Mesenteric fat pad (tissue), 1 donor: ENCODE data around the gene EFCAB6. TPM values are rescaled to one million over a fixed set of nuclear protein-coding genes. Genes with fewer than 3 reads are reported as not detected.

Source experiments
- DNase-seq: peaks from one replicate; pipeline ENCODE4 v3.0.0-alpha.2; 2020; ENCODE audit warnings: low spot score
- total RNA-seq: library from RNA; stranded (reverse); fragmentation: NEBNext Ultra II Directional; extraction: Animal tissue kit (Norgen Biotek cat#: 25700); gene quantifications from one replicate; pipeline ENCODE4 v1.2.1, GENCODE V29; 2021
- donor health status: DM: yes; HTN: yes; CAD: no.

EFCAB6 gene
- total RNA-seq, 1 donor from 2014 or later: 1.3 TPM

DNA sequence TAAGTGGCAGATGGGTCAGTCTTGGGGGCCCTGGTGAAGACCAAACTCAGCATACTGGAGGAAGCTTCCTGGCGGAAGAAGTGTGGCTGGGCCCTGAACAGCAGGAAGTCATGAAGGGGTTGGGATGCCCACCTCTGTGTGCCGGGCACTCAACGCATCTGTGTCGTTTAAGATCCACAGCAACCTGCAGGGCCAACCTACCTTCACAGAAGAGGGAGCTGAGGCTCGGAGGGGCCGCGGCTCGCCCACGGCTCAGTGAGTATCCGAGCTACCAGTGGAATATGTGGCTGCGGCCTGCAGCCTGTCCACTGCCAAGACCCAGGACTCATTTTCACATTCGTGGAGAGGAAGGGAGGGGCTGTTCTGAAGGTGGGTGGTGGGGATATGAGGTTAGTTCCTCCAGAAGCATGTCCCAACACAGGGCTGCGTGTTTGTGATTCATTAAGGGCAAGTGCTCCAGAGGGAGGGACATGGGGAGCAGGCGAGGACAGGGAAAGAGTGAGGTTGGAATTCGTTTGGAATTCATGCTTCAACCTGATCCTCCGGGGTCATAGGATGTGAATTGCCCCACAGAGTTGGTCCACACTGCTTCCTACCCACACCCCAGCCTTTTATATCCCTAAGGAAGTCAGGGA lies 300.7 kb downstream of the EFCAB6 start:
- no peak for DNase-seq

- no peak for DNase-seq
Measured at GRCh38 chr22:43510281-43511070, 301.6 kb downstream of the EFCAB6 start.

- no peak for DNase-seq
Measured at GRCh38 chr22:43509337-43509736, 302.8 kb downstream of the EFCAB6 start.

- DNase-seq: no peak
Measured at GRCh38 chr22:43508489-43508888, 303.6 kb downstream of the EFCAB6 start.

- DNase-seq: no peak
Measured at GRCh38 chr22:43507235-43507634, 304.9 kb downstream of the EFCAB6 start.

GRCh38 chr22:43506487-43506886 lies 305.6 kb downstream of the EFCAB6 start:
- DNase-seq: no peak

DNA sequence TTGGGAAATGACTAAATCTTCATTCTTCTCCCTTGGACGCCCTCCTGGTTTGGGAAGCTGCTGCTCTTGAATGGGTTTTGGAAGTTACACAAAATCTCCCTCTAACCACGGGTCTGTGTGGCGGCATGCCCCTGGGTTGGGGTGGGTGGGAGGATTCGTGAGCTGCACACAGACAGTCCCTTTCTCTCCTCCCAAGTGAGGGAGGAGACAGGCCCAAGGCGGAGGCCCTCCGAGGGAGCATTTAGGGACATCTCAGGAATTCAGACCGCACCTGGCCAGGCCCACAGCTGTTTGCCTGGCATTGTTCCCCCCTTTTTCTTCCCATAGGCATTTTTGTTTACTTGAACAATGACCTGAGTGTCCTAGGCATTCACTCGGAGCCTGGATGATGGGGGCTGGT lies 306.2 kb downstream of the EFCAB6 start:
- DNase-seq: no peak

- DNase-seq: no peak
Measured at GRCh38 chr22:43505423-43505822, 306.7 kb downstream of the EFCAB6 start.

DNA sequence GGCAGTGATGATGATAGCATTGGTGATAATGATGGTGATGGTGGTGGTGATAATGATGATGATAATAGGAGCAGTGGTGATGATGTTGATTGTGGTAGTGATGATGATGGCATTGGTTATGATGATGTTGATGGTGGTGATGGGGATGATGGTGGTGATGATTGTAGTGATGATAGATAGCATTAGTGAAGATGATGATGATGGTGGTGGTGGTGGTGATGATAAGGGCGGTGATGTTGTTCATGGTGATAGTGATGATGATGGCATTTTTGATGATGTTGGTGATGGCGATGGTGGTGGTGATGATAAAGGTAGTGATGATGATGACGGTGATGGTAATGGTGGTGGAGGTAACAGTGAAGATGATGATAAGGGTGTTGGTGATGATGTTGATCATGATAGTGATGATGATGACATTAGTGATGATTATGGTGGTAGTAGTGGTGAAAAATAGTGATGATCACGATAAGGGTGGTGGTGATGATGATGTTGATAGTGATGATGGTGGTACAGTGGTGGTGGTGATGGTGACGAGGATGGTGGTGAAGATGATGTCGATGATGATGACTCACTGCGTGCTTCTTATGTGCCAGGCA lies 307.3 kb downstream of the EFCAB6 start:
- DNase-seq: no peak

GRCh38 chr22:43504068-43504467 lies 308.0 kb downstream of the EFCAB6 start:
- no peak for DNase-seq

DNA sequence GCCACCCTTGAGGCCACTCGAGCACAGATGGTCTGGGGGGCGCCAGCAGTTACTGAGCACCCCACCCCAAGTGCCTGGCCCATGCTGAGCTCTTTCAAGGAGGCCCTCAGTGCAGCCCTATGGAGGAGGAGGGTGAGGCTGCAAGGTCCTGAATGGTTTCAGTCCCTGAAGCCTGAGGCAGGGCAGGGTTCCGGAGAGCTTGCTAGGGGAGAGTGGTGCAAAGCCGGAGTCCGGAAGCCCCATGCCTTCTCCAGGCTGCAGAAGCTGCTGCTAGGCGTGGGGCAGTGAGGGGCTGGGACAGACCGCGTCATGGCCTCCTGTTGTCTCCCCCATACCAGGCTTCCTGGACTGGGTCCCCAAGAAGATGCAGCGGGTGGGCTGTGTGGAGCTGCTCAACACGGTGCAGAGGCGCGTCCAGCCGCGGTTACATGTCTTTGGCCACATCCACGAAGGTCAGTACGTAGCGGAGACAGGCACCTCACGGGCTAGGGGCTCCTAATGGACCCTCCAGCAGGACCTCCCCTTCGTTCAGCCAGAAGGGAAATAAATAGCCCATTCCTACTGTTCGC lies 309.7 kb downstream of the EFCAB6 start:
- no peak for DNase-seq

DNA sequence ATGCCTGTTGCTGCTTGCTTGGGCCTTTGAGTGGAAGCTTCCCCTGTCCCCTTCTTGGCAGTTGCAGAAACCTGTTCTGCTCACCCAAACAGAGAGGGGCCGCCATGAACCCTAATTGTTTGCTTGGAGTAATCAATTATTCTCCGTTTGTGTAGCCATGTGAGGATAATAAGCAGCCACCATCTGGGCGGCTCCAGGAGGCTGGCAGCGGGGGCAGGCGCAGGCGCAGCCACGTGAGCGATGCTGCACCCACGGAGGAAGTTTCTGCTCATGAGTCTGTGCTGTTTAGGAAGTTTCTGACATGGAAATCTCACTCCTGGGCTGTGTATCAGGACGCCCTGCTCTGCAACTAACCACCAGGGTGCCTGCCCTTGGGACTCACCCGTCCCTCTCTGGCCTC lies 310.2 kb downstream of the EFCAB6 start:
- DNase-seq: no peak

DNA sequence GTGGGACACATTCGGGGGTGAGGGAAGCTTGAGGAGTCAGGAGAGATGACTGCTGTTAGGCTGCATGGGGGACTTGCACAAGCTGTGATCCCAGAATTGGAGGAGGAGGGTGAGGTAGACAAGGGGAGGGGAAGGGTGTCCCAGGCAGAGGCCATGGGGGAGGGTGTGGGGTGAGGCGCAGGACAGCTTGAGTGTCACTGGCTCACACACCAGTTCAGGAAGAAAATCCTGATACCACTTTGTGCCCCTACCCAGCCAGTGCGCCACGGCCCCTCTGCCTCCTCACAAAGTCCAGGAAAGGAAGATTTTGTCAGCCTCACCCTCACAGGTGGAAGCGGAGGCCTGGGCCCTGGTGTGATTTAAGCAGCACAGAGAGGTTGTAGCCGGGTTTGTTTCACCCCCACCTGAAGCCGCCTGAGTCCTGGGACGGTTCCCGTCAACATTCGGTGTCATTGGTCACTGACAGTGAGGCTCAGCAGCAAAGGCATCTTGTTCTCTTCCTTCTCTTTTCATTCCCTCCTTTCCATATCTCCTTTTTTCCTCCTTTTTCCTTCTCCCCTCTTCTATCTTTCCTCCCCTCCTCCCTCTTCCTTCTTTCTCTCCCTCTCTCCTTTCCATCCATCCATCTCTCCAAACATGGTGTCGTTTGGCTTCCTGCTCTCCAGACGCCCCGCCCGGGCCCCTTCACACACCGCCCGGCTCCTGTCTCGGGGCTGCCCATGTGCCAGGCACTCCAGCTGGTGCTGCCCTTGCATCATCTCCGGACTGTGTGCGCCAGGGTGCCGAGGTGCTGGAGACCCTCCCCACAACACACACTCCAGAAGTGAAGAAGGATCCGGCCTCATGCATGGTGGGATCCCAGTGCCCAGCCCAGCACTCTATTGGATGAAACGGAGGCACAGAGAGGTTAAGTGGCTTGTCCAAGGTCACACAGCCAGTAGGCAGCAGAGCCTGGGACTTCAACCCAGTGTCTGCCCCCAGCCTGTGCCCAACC lies 311.0 kb downstream of the EFCAB6 start:
- DNase-seq: no peak

GRCh38 chr22:43498856-43499253 lies 313.2 kb downstream of the EFCAB6 start:
- no peak for DNase-seq

DNA sequence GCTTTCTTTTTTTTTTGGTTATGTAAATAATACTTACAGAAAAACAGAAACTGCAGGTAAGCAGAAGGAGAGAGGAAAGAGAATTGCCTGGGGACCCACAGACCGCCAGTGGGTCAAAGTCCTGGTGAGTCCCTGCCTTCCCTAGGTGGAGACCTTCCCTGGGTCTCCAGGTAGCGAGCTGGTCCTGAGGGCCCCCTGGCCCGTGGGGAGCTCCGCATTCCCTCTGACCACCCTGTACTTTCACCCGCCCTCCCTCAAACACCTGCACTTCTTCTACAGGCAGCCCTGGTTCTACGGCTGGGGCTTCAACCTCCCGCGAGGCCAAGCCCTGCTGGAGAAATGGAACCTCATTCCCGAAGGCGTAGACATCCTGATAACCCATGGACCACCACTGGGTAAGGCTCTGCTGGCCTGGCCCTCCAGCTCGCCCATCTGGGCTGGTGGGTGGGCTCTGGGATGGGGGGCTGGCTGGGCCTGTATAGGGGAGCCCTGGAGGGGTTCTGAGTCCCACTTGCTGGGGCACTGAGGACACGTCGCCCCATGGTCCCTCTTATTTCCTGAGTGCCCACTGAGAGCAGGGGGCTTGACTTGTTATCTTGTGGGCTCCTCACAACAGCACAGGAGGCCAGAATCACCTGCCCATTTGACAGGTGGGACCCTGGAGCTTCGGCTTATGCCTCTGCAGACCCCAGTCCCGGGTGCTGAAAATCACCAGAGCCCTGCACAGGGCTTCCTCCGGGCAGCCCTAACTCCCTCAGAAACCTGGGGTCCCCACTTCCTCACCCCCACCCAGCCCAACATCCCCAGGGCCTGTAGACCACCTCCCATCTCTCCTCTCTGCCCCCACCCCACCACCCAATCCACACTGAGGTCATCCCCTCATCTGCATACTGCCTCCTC lies 313.9 kb downstream of the EFCAB6 start:
- DNase-seq: no peak

GRCh38 chr22:43493297-43493696 lies 318.8 kb downstream of the EFCAB6 start:
- DNase-seq: no peak

DNA sequence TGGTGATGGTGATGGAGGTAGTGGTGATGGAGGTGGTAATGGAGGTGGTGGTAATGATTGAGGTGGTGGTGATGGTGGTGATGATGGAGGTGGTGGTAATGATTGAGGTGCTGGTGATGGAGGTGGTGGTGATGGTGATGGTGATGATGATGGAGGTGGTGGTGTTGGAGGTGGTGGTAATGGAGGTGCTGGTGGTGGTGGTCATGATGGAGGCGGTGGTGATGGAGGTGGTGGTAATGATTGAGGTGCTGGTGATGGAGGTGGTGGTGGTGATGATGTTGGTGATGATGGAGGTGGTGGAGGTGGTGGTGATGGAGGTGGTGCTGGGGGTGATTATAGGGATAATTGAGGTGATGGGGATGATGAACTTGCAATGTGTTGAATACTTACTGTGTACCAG lies 320.4 kb downstream of the EFCAB6 start:
- DNase-seq: no peak

- no peak for DNase-seq
Measured at GRCh38 chr22:43491177-43491576, 320.9 kb downstream of the EFCAB6 start.

DNA sequence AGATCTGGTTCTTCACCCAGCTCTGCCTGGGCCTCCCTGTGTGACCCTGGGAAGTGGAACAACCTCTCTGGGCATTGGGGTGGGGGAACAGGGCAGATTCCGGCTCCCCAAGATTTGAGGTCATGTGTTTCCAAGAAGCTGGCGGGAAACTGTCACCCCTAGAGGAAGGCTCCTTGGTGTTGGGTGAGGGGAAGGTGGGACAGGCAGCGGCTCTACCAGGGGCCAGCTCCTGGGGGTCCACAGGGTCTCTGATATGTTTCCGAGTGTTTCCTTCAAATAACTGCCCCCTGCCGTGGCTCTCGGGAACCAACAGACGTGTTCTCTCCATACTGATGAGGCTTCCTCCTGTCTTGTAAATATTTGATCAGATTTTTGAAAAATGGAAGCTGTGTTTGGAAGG lies 321.8 kb downstream of the EFCAB6 start:
- no peak for DNase-seq

DNA sequence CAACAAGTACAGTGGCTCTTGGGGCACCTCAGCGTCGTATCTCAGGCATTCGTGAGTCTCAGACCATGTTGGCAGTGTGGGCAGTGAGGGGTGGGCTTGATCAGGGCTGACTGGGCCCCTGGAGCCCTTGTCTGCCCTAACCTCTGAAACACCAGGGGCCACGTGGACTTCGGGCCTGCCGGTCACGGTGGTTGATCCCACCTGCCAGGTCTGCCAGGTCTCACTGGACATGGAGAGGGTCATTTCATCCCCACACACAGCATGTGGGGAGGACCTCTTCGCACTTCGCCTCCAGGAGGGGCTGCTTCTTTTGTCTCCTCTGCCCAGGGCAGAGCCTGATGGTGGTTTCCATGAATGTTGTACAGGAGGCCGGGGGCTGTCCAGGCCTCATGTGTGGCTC lies 323.2 kb downstream of the EFCAB6 start:
- DNase-seq: no peak
